OCI-LY1 (cell line): ENCODE measurements around the gene SLC43A3.

Source experiments
- CTCF ChIP-seq: fragments of 200-600 bp; sonication (generic), shearing (Covaris generic); IDR thresholded peaks from 2 replicates; pipeline ENCODE4 v1.5.1; 2017; ENCODE audit warnings: mild to moderate bottlenecking, antibody characterized with exemption, low read length, moderate library complexity, mixed read lengths
- EZH2 ChIP-seq: fragments of 200-600 bp; sonication (generic), shearing (Covaris generic); IDR thresholded peaks from 2 replicates; pipeline ENCODE4 v1.8.0; 2017; ENCODE audit warnings: borderline replicate concordance, mixed run types, mild to moderate bottlenecking, antibody characterized with exemption, low read length, moderate library complexity, mixed read lengths

- TF ChIP-seq CTCF (no peak), EZH2 (no peak)
Measured at GRCh38 chr11:57394203-57394965, 32.5 kb downstream of the SLC43A3 start.
